C1 segment of cervical spinal cord (tissue), 14 donors: ENCODE data around the gene SEPTIN1.
"Not testable (repeated sequence)": the region's sequence is repeated elsewhere in the genome, so short reads cannot be mapped to it uniquely, and the experiment has no call there.

Experiments used
- DNase-seq, 14 donors: peaks; one replicate each; lab custom pipeline; 2025; lab: John Stamatoyannopoulos, UW

The SEPTIN1 gene

DNA sequence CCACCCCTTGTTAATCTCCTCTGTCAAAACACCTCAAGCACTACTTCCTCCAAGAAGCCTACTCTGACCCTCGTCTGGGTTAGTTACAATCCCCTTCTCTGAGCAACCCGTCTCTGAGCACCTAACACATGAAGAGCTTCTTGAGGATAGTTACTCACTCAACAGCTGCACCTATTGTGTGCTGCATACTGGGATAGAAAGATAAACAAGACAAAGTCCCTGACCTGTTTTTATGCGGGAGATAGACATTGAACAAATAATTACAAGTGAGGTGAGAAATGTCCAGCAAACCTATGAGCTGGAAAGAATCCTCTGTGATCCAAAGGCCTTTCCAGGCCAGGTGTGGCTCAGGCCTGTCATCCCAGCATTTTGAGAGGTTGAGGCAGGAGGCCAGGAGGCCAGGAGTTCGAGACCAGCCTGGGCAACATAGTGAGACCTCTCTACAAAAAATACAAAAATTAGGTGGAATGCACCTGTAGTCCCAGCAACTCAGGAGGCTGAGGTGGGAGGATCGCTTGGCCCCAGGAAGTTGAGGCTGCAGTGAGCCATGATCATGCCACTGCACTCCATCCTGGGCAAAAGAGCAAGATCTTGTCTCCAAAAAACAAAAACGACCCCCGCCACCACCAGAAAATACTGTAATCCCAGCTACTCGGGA is 19.5 kb upstream of the SEPTIN1 start:
- DNase-seq = no peak

DNA sequence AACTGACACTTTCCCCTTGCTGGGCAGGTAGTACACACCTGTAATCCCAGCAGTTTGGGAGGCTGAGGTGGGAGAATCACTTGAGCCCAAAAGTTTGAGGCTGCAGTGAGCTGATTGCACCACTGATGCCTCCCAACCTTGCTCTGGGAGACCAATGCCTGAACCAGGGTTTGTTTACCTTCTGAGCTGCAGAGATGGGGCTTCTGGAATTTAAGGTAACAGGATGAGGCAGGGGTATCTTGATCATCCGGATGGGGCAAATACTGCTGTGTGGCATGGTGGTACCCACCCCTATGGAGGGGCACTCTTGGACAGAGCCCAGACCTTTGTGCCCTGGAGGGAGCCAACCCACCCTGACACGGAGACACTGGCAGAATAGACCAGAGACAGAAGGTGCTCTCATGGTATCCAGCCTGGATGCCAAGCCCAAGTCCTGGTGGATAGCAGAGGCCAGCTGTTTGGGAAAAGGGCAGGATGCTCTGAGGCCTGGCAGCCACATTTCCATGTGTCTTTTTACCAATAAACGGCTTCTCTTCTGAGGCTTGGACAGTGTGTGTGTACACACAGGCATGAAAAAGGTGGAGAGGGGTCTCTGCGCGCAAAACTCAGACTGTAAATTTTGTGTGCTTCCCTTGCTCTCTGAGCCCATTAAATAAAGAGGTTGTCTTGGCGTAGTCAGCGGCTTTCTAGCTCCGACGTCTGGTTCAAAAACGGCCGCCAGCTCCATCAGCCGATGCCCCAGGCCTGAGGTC is 17.2 kb upstream of the SEPTIN1 start:
- DNase-seq = no peak

DNA sequence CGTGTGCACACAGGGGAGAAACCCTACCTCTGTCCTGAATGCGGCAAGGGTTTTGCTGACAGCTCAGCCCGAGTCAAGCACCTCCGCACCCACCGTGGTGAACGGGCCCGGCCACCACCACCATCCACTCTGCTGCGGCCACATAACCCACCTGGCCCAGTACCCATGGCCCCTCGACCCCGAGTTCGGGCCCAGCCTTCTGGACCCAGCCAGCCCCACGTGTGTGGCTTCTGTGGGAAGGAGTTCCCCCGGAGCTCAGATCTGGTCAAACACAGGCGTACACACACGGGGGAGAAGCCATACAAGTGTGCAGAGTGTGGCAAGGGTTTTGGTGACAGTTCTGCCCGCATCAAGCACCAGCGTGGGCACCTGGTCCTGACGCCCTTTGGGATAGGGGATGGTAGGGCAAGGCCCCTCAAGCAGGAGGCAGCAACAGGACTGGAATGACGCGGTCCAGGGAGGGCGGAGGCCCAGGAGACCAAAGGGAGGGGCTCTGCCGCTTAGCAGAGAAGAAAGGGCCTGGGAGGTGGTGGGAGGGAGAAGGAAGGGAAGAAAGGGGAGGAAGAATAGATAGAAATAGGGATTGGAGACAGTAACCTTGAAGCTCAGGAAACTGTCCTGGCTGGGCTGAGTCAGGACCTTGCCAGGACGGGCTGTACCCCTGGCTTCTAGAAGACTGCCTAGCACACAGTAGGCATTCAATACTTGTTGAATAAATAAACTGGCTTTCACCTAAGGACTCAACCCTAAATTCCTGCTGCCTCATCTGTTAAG is 16.5 kb upstream of the SEPTIN1 start:
- DNase-seq = no peak

DNA sequence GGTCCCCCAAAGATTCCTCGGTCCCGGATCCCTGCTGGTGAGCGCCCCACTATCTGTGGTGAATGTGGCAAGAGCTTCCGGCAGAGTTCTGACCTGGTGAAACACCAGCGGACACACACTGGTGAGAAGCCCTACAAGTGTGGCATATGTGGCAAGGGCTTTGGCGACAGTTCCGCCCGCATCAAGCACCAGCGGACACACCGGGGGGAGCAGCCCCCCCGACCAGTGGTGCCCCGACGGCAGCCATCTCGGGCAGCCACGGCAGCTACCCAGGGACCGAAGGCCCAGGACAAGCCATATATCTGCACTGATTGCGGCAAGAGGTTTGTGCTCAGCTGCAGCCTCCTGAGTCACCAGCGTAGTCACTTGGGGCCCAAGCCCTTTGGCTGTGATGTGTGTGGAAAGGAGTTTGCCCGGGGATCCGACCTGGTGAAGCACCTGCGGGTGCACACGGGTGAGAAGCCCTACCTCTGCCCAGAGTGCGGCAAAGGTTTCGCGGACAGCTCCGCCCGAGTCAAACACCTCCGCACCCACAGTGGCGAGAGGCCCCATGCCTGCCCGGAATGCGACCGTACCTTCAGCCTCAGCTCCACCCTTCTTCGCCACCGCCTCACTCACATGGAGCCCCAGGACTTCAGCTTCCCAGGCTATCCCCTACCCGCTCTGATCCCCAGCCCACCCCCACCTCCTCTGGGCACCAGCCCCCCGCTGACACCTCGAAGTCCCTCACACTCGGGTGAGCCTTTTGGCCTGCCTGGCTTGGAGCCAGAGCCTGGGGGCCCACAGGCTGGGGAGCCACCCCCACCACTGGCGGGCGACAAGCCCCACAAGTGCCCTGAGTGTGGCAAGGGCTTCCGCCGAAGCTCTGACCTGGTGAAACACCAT is 15.7 kb upstream of the SEPTIN1 start:
- DNase-seq = no peak

DNA sequence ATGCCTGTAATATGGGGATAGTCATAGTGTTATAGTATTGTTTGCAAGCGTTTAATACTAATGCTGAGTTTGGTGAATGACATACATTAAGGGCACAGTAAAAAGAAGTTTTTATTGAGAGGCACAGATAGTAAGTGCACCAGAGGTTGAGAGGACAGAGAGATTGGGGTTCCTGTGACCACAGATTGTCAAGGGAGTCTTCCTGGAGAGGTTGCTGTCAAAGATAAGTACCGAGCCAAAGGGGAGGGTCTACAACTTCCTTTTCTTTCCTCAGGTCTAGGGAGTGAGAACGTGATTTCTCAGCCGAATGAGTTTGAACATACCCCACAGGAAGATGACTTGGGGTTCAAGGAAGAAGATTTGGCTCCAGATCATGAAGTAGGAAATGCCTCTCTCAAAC is 14.7 kb upstream of the SEPTIN1 start:
- DNase-seq = no peak

DNA sequence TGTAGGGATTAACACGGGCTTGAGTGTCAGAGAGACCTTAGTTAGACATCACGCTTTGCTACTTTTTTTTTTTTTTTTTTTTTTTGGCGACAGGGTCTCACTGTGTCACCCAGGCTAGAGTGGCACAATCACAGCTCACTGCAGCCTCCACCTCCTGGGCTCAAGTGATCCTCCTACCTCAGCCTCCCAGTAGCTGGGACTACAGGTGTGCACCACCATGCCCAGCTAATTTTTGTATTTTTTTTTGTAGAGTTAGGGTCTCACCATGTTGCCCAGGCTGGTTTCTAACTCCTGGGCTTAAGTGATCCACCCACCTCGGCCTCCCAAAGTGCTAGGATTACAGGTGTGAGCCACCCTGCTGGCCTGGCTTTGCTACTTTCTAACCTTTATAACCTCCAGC is 14.3 kb upstream of the SEPTIN1 start:
- not testable (repeated sequence) for DNase-seq

DNA sequence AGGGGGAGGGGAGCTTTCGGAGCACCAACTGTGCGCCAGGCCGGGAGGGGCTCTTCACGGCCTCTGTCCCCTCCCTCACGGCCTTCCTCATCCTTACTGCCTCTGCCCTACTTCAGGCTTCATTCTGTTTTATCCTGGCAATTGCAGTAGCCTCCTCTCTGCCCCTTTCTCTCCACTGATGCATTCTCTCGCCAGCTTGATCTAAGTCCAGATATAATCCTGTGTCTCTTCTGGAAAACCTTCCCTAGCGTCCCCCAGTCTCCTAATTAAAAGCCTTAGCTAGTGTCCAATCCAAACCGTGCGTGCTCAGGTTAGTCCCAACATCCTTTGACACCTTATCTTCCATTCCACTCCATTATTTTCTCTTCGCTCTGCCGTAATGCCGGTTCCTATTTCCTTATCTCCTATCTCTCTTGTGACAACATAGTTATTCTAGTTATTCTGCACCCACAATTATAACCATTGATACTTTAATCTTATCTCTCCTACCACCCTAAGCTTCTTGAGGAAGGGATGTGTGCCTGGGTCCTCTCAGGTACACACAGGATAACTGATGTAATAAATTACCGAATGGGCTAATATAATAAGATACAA is 13.7 kb upstream of the SEPTIN1 start:
- no peak for DNase-seq

DNA sequence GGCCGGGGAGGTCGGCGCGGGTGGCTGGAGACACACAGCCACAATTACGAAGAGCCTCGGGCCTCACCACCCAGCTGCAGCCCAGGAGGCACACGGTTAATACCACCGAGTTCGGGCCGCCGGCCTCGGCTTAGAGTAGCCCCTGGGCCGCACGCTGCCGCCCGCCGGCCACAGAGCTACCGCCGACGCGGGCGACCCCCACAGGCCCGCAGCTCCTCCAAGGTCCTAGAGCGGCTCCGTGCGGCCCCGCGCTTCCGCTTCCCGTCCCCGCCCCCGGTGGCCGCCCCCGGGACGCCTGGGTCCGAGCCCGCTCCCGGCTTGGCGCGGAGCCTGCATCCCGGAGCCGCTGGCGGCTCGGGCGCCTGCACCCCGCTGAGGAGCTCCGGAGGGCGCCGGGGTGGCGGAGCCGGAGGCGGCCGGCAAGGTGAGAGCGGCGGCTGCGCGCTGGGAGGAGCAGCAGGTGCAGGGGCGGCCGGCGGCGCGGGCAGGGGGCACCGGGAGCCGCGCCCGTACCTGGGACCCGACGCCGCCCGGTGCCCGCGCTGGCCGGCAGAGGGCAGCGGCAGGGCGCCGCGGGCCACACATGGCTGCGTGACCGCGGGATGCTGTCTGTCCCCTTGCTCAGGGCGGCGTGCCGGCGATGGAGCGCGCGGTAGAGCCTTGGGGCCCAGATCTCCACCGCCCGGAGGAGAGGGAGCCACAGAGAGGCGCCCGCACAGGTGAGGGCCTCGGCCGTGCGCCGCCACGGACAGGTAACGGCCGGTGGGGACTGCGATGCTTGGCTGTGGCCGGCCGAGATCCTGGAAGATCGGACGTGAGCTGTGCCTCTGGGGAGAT is 13.0 kb upstream of the SEPTIN1 start, which contains the start of gene ZNF48:
Gene ZNF48 (plus strand): TSS at position 266 of the 837 bp plus-strand sequence. CDS start 375 bp downstream, at position 641.
- DNase-seq = peak in 13 of 14 donors; percentile 42 to 92 (median 76)

DNA sequence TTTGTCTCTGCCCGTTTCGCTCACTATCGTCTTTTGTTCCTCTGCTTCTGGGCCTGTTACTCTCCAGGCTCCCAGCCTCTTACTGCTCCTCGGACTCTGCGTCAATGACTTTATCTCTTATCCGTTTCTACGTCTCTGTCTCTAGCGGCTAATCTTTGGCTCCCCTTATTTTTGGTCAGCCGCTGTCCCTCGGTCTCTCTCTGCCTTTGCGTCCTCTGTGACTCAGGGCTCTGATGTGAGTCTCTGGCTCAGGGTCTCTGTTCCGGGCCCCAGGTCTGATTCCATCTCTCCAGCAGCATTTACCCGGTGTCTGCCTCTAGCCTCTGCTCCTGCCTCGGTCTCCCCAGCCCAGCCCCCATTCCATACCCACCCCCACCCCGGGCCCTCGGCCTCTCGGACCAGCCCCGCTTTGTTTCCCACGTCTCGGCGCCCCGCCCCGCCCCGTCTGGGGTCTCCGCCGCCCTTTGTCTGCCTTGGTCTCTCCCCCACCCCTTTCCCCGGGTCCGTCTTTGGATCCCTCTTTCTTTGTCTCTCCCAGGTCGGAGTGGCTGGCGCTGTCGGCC is 12.3 kb upstream of the SEPTIN1 start:
- DNase-seq = peak in 1 of 14 donors; percentile 52

DNA sequence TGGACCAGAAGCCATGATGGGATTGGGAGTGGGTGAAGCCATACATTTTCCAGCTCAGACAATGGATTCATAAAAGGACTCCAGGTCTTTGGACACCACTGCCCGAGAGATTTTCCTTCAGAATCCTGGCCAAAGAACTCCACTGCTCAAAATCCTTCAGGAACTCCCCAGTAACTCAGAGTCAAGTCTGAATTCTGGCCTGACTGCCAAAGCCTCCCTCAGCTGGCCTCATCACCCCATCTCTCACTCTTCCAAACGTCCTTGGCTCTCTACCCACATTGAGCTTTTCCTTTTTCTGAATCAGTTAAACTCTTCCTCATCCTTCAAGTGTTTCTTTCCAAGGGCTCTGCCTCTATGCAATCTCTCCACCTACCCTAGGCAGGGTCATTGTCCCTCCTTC is 1.2 kb upstream of the SEPTIN1 start:
- no peak for DNase-seq

DNA sequence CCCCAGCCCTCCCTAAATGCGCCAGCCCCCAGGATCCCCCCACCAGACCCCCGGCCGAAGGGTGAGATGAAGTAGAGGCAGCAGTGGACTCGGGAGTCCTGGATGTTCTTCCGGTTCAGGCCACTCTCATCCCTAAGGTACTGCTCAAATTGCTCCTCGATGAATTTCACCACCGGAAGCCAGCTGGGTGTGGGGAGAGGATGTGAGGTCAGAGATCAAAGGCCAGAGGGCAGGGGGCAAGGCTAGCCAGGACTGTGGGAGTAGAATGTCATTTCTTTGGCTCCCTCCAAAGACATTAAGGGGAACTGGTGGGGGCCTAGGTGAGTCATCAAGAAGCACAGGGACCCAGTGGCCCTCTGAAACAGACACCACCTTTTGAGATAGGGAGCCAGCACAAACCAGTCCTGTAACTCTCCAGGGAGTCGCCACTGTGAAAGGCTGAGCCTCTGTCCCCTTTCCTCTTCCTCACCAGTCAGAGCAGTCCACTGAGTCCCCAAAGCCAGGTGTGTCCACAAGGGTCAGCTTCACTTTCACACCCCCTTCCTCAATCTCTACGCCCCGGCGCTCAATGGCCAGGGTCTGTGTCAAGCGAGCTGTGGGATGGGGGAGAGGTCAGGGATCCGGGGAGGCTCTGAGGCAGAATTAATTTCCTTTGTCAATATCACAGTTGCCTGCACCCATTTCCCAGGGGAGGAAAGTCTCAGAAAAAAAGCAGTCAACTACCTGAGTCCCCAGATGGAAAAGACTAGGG is 895 bp downstream of the SEPTIN1 start:
- no peak for DNase-seq

DNA sequence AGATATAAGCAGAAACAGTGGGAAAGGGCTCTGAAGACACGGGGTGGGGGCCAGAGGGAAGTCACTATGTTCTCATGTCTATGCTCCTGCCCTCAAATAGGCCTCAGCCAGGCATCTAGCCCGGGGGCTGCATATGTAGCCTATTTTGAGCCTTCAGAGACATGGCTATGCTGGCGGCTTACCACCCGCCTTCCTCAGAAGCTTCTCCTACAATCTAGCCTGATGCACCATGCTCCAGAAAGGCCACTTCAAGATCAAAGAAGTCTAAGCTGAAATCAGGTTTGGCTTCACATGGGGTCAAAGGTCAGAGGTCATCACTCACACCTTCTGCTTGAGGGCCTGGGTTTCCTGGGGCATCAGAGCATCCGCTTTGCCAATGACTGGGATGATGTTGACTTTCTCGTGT is 1.6 kb downstream of the SEPTIN1 start:
- DNase-seq = no peak

DNA sequence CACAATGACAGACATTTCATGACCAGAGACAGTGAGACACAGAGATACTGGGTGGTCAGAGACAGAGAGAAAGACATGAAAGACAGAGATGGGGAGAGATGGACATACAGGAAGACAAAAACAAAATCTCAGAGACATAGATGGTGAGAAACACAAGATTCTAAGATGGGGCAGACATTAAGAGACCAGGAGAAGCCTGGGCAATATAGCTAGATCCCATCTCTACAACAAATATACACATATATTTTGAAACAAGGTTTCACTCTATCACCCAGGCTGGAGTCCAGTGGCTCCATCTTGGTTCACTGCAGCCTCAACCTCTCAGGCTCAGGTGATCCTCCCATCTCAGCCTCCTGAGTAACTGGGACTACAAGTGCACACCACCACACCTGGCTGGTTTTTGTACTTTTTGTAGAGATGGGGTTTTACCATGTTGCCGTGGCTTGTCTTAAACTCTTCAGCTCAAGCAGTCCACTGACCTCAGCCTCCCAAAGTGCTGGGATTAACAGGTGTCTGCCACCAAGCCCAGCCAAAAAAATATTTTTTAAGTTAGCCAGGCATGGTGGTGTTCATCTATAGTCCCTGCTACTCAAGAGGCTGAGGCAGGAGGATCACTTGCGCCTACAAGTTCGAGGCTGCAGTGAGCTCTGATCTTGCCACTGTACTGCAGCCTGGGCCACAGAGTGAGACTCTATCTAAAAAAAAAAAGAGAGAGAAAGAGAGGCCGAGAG is 2.1 kb downstream of the SEPTIN1 start:
- DNase-seq = no peak

DNA sequence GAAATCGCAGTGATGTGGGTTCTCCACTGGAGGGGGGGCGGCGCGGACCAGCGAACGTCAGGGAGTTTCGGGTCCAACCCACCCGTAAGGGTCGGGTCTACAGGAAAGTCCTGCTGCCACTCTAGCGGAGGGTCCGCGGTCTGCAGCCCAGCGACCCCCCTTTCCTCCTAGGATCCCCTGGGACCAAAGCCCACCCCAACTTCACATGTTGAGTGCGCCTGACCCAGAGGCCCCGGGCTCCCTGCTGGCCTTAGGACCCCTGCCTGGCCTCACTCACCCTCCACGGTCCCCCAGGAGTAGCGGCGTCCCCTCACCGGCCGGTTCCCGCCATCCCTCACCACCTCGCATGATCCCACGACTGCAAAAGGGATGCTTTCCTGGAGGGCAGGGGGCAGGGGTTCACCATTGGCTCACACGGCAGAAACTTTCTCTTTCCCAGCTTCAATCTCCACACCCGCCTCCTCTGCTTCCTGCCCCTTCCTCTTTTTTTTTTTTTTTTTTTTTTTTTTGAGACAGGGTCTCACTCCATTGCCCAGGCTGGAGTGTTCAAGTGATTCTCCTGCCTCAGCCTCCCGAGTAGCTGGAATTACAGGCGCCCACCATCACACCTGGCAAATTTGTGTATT is 3.1 kb downstream of the SEPTIN1 start:
- DNase-seq = no peak

DNA sequence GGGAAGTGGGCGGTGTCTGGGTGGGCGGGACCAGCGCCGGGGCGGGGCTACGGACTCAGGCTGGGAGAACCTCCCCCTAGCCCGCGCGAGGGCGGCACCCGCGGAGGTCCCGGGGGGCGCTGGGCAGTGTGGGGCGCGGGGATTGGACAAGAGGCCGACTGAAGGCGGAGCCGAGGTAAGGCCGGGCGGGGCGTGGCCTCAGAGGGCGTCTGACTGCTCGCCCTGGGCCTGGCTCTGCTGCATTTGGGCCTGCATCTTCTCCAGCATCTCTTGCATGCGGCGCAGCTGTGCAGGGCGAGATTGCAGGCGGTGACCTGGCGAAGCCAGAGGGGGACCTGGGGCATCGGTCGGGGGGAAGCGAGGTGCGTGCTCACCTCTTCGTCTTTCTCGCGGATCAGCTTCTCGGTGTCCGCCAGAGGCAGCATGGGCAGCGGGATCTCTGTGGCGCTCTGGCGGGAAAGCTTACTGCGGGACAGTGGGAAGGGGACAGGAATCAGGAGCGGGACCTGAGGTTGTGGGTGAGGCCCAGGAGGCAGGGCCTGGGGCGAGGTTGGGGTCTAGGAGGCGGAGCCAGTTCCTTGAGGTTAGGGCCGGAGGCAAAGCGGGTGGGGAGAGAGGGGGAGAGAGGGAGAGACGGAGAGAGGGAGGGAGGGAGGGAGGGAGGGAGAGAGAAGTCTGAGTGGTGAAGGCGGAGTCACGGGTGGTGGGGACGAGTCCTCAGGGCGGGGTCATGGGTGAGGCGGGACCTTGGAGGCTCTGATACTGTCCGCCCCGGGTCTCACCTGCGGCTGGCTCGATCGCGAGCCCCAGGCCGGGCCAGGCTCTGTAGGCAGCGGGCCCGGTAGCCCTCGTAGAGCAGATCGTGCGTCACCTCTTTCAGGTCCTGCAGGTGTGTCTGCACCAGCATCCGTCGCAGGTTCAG is 3.9 kb downstream of the SEPTIN1 start:
- DNase-seq = peak; percentile 62 to 99 (median 97)

DNA sequence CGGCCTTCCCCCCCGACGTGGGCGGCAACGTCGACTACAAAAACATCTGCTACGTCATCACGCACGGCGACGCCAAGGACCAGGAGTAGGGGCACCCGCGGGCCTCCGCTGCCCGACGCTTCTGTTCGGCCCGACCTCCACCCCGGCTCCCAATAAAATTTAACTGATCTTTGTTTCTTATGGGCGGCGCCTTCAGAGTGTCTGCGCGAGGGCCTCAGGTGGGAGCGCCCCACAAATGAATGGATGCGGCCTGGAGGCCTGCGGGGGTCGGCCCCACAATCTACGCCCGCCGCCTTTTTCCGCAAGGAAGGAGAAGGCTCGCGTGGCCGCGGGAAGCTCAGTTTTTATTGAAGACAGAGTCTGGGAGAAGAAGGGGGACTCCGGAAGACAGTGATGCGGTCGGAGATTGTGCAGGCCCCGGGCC is 4.5 kb downstream of the SEPTIN1 start:
- peak in 9 of 14 donors; percentile 75 to 92 (median 87) for DNase-seq
